Stimulated activated CD4-positive, alpha-beta T cell treated with anti-CD3 and anti-CD28 coated beads, Interleukin-2, amount 100 ng/mL, for 24 hours (primary cell): Measurements from ENCODE around the gene TCOF1.
A peak's percentile ranks its signal among the peaks of the same experiment; 100 is the strongest.

ENCODE experiments used
- DNase-seq, 2 donors: peaks; one replicate each; pipeline ENCODE4 v3.0.0-alpha.2; 2020

Gene TCOF1

GRCh38 chr5:150353032-150353675 lies 4.3 kb upstream of the TCOF1 start:
- no peak for DNase-seq

- no peak for DNase-seq
Observed at GRCh38 chr5:150355791-150356190, 1.7 kb upstream of the TCOF1 start.

GRCh38 chr5:150356575-150357294 lies 762 bp upstream of the TCOF1 start:
- no peak for DNase-seq

GRCh38 chr5:150358261-150359095 lies 981 bp downstream of the TCOF1 start:
- DNase-seq, result peak in 1 of 2 donors; percentile 10

GRCh38 chr5:150361301-150361700 lies 3.8 kb downstream of the TCOF1 start:
- DNase-seq, result no peak

- DNase-seq, result no peak
Observed at GRCh38 chr5:150363185-150363584, 5.7 kb downstream of the TCOF1 start.

GRCh38 chr5:150364004-150364403 lies 6.5 kb downstream of the TCOF1 start:
- DNase-seq, result no peak

- no peak for DNase-seq
Observed at GRCh38 chr5:150368526-150368925, 11.0 kb downstream of the TCOF1 start.

- DNase-seq, result no peak
Observed at GRCh38 chr5:150372639-150373038, 15.1 kb downstream of the TCOF1 start.

- DNase-seq, result no peak
Observed at GRCh38 chr5:150374651-150375050, 17.2 kb downstream of the TCOF1 start.

GRCh38 chr5:150376799-150377771 lies 19.6 kb downstream of the TCOF1 start:
- DNase-seq, result no peak

GRCh38 chr5:150377964-150378694 lies 20.6 kb downstream of the TCOF1 start:
- DNase-seq, result no peak

- DNase-seq, result no peak
Observed at GRCh38 chr5:150384701-150385100, 27.2 kb downstream of the TCOF1 start.

- DNase-seq, result no peak
Observed at GRCh38 chr5:150386024-150386855, 28.7 kb downstream of the TCOF1 start.

GRCh38 chr5:150389531-150390266 lies 32.2 kb downstream of the TCOF1 start:
- DNase-seq, result no peak

GRCh38 chr5:150391064-150391834 lies 33.8 kb downstream of the TCOF1 start:
- no peak for DNase-seq

GRCh38 chr5:150391986-150392385 lies 34.5 kb downstream of the TCOF1 start:
- no peak for DNase-seq

GRCh38 chr5:150392680-150393079 lies 35.2 kb downstream of the TCOF1 start:
- DNase-seq, result no peak

- no peak for DNase-seq
Observed at GRCh38 chr5:150393096-150393645, 35.7 kb downstream of the TCOF1 start.
